ENCODE data around the gene AP3B2.
"Not testable (repeated sequence)": the region's sequence is repeated elsewhere in the genome, so short reads cannot be mapped to it uniquely, and the experiment has no call there.

Gene AP3B2

GRCh38 chr15:82648257-82649103, 61.2 kb downstream of the AP3B2 start:
- DNase-seq (ENCODE audit: low spot score), result no peak

GRCh38 chr15:82647835-82648256, 61.8 kb downstream of the AP3B2 start:
- peak; percentile 35 for DNase-seq (ENCODE audit: low spot score)

- DNase-seq (ENCODE audit: low spot score), result peak; percentile 28
Measured at GRCh38 chr15:82647045-82647834, 62.4 kb downstream of the AP3B2 start, which contains the start of gene CPEB1. Gene CPEB1 (minus strand): TSS chr15:82647363. CDS start chr15:82628459, 18,904 bp downstream.

- DNase-seq (ENCODE audit: low spot score), result no peak
Measured at GRCh38 chr15:82646250-82647044, 63.2 kb downstream of the AP3B2 start.

- not testable (repeated sequence) for DNase-seq (ENCODE audit: low spot score)
Measured at GRCh38 chr15:82644967-82645852, 64.5 kb downstream of the AP3B2 start.

GRCh38 chr15:82643992-82644391, 65.7 kb downstream of the AP3B2 start:
- no peak for DNase-seq (ENCODE audit: low spot score)

GRCh38 chr15:82642656-82643055, 67.0 kb downstream of the AP3B2 start:
- no peak for DNase-seq (ENCODE audit: low spot score)

- no peak for DNase-seq (ENCODE audit: low spot score)
Measured at GRCh38 chr15:82641129-82641798, 68.4 kb downstream of the AP3B2 start.

GRCh38 chr15:82640672-82641071, 69.0 kb downstream of the AP3B2 start:
- DNase-seq (ENCODE audit: low spot score), result no peak

- no peak for DNase-seq (ENCODE audit: low spot score)
Measured at GRCh38 chr15:82635798-82636197, 73.9 kb downstream of the AP3B2 start.

GRCh38 chr15:82630033-82630432, 79.6 kb downstream of the AP3B2 start:
- DNase-seq (ENCODE audit: low spot score), result no peak

GRCh38 chr15:82625136-82625535, 84.5 kb downstream of the AP3B2 start:
- no peak for DNase-seq (ENCODE audit: low spot score)

GRCh38 chr15:82624438-82624837, 85.2 kb downstream of the AP3B2 start:
- no peak for DNase-seq (ENCODE audit: low spot score)

- DNase-seq (ENCODE audit: low spot score), result no peak
Measured at GRCh38 chr15:82624008-82624407, 85.7 kb downstream of the AP3B2 start.

- DNase-seq (ENCODE audit: low spot score), result no peak
Measured at GRCh38 chr15:82621970-82622369, 87.7 kb downstream of the AP3B2 start.

GRCh38 chr15:82613747-82614146, 95.9 kb downstream of the AP3B2 start:
- no peak for DNase-seq (ENCODE audit: low spot score)

- DNase-seq (ENCODE audit: low spot score), result no peak
Measured at GRCh38 chr15:82611348-82611747, 98.3 kb downstream of the AP3B2 start.
